Thymus (tissue), 11 donors: Measurements from ENCODE around the gene RBP5. TPM values are rescaled to one million over a fixed set of nuclear protein-coding genes. Genes with fewer than 3 reads are reported as not detected.

ENCODE experiments used
- DNase-seq, 9 donors: peaks; one replicate each; pipeline ENCODE4 v3.0.0-alpha.2; 2013; ENCODE audit warnings: low spot score in 9 of 9, low read depth in 6 of 9, missing footprints in 1 of 9
- H3K27ac ChIP-seq, 2 donors: one replicate each; pipeline ENCODE4 v1.5.1; 2013; ENCODE audit warnings: control low read depth in 1 of 2, low read depth in 1 of 2, low read length in 1 of 2, mild to moderate bottlenecking in 1 of 2, moderate library complexity in 1 of 2
- H3K27me3 ChIP-seq, 2 donors: one replicate each; pipeline ENCODE4 v1.5.1; 2013; ENCODE audit warnings: low read length in 1 of 2; ENCODE audit not compliant: control insufficient read depth in 2 of 2, insufficient read depth in 1 of 2
- H3K36me3 ChIP-seq, 2 donors: one replicate each; pipeline ENCODE4 v1.5.1; 2013; ENCODE audit warnings: low read length in 1 of 2, mild to moderate bottlenecking in 1 of 2, moderate library complexity in 1 of 2; ENCODE audit not compliant: control insufficient read depth in 2 of 2, insufficient read depth in 2 of 2
- H3K4me1 ChIP-seq, 2 donors: one replicate each; pipeline ENCODE4 v1.5.1; 2013; ENCODE audit warnings: low read length in 2 of 2; ENCODE audit not compliant: control insufficient read depth in 2 of 2, insufficient read depth in 2 of 2
- H3K4me3 ChIP-seq, 2 donors: one replicate each; pipeline ENCODE4 v1.5.1; 2013; ENCODE audit warnings: low read length in 2 of 2, control low read depth in 1 of 2, mild to moderate bottlenecking in 1 of 2
- H3K9me3 ChIP-seq, 2 donors: one replicate each; pipeline ENCODE4 v1.5.1; 2013; ENCODE audit warnings: low read length in 1 of 2, mild to moderate bottlenecking in 1 of 2; ENCODE audit not compliant: control insufficient read depth in 2 of 2, insufficient read depth in 1 of 2
- WGBS: extraction: QIAGEN DNeasy Blood & Tissue Kit; methylation state at CpG from one replicate; pipeline ENCODE4 v1.1.7; 2013; 5-methylcytosine and 5-hydroxymethylcytosine counted together
- polyA plus RNA-seq: library from polyadenylated mRNA; stranded (reverse); fragments of 200-250 nt; gene quantifications from one replicate; pipeline ENCODE4 v1.2.3, GENCODE V29; 2013
- total RNA-seq: library from RNA; stranded (reverse); fragments of 120-200 nt; gene quantifications from one replicate; pipeline ENCODE4 v1.2.4, GENCODE V29; 2013
- donor health status: healthy.

The RBP5 gene
- total and polyA plus RNA-seq, 2 donors, result 12.0 to 19.4 TPM

DNA sequence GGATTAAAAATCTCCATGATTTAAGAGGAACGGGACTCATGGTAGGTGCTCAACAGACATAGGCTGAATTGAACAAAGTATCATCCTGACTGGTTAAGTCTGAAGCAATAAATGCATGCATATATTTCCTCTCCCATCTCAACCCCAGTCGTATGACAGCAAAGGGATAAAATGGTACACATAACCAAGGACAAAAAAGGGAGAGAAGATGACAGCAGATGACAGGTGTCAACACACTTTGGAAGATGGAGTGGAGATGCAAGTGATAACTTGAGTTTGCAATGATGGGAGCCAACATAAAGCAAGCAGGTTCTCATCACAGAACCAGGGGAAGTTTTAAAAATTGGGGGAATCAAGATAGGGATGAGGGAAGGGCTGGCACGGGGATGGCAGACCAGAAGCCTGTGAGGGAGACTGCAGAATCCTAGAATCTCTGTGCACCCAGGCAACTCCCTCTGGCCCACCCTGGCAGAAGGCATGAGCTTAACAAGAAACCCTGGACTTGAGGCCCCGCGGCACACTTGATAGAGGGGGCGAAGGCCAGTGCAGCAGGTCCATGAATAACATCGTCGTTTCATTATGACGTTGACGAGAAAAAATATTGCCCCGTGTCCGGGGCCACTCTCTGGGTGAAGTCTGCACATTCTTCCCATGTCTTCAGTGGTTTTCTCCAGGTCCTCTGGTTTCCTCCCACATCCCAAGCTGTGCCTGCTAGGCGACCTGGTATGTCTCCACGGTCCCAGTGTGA, 24.7 kb downstream of the RBP5 start:
- 97% methylated on average over 14 of the region's 14 CpGs for WGBS
- Histone ChIP-seq H3K27me3 (no peaks in the 10 kb centered on the region), H3K4me1 (peaks cover 10 to 21% of the 10 kb centered on the region in 2 donors), H3K9me3 (no peaks in the 10 kb centered on the region), H3K36me3 (peaks cover 4 to 10% of the 10 kb centered on the region in 2 donors), H3K4me3 (no peak overlapping the region), H3K27ac (no peak overlapping the region)
- DNase-seq, result no peak

DNA sequence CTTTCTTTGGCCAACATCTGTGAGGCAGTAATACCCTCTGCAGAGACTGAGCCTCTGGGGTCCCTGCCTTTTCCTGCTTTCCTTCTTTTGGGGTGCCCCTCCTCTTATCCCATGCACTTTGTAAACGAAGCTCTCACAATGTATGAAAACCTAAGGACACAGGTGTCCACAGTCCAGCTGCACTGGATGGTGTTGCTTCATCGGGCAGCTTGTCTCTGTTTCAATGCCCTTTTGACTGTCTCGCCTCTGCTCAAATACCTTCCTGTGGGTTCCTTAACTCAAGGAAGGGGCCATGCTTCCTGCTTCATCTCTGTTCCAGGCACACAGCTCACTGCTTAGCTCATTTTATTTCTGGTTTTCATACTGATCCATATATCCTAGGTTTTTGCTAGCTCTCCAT, 26.1 kb downstream of the RBP5 start:
- WGBS, result 70% methylated on average over 3 of the region's 3 CpGs
- H3K27me3 ChIP-seq, result no peaks in the 10 kb centered on the region
- no peaks in the 10 kb centered on the region for H3K9me3 ChIP-seq
- H3K36me3 ChIP-seq, result peaks cover 4 to 10% of the 10 kb centered on the region in 2 donors
- DNase-seq, result no peak
- peaks cover 0 to 11% of the 10 kb centered on the region in 2 donors for H3K4me1 ChIP-seq
- no peak overlapping the region for H3K27ac ChIP-seq
- H3K4me3 ChIP-seq, result no peak overlapping the region

DNA sequence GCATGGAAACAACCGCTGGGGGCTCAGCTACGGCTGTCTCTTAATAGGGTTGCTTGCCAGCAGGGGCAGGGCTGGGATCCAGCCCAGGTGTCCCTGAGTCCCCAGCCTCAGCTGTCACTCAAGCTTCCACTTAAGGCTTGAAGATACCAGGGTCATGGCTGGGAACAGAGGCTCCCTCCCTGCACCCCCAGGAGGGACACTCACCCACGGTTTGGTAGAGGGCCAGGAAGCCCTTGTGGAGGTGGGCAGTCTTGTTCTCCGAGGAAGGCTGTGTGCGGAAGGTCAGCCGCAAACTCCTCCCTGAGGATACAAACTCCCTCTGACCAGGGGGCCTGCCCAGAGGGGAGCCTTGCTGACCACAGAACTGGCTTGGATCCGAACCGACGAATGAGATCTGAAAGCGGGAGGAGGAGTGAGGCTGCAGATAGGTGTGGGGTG, 27.0 kb downstream of the RBP5 start:
- 97% methylated on average over 10 of the region's 10 CpGs for WGBS
- DNase-seq, result no peak
- H3K27me3 ChIP-seq, result no peaks in the 10 kb centered on the region
- H3K4me1 ChIP-seq, result peaks cover 0 to 8% of the 10 kb centered on the region in 2 donors
- H3K9me3 ChIP-seq, result no peaks in the 10 kb centered on the region
- no peak overlapping the region for H3K4me3 ChIP-seq
- H3K36me3 ChIP-seq, result peaks cover 4 to 10% of the 10 kb centered on the region in 2 donors
- no peak overlapping the region for H3K27ac ChIP-seq

- 98% methylated on average over 4 of the region's 4 CpGs for WGBS
- no peaks in the 10 kb centered on the region for H3K27me3 ChIP-seq
- H3K4me1 ChIP-seq, result peaks cover 0 to 12% of the 10 kb centered on the region in 2 donors
- H3K9me3 ChIP-seq, result no peaks in the 10 kb centered on the region
- H3K4me3 ChIP-seq, result no peak overlapping the region
- no peak for DNase-seq
- no peak overlapping the region for H3K27ac ChIP-seq
- H3K36me3 ChIP-seq, result peaks cover 4 to 10% of the 10 kb centered on the region in 2 donors
Measured at GRCh38 chr12:7101047-7101693, 27.5 kb downstream of the RBP5 start.

GRCh38 chr12:7100239-7100638, 28.4 kb downstream of the RBP5 start:
- H3K27ac ChIP-seq, result no peak overlapping the region
- WGBS, result 98% methylated on average over 4 of the region's 4 CpGs
- no peak overlapping the region for H3K4me3 ChIP-seq
- peaks cover 4 to 10% of the 10 kb centered on the region in 2 donors for H3K36me3 ChIP-seq
- no peak for DNase-seq
- H3K9me3 ChIP-seq, result no peaks in the 10 kb centered on the region
- peaks cover 0 to 12% of the 10 kb centered on the region in 2 donors for H3K4me1 ChIP-seq
- H3K27me3 ChIP-seq, result no peaks in the 10 kb centered on the region

DNA sequence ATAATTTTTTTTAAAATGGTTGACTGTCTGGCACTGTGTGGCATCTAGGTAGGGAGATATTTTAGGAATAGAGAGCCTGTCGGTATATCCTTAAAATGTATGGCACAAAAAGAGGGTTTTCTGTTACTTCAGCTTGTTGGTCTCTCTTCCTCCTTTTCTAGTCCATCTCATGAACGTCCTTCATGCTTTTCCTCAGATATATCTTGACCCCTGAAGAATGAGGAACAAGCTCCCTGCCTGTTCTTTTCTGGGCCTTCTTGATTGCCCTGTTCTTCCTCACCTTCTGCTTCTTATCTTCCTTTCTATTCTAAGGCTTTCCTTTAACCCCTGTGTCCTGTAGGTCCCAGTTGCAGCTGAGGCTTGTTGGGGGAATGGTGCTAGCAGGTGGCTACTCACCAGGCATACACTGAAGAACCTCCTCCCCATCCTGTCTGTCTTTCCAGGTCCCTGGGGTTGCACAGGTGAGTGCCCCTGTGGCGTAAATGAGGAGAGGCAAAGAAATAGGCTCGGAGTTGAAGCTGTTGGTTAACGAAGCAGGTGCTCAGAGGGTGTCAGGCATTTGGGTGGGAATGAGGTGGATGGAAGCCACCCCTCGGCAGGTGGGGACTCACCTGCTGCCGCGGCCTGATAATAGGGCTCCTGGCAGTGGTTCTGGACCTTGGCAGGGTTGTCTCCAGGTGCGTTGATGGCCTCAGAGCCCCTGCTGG, 29.2 kb downstream of the RBP5 start:
- Histone ChIP-seq H3K27me3 (no peaks in the 10 kb centered on the region), H3K9me3 (no peaks in the 10 kb centered on the region), H3K36me3 (peaks cover 4 to 10% of the 10 kb centered on the region in 2 donors), H3K4me1 (peaks cover 0 to 12% of the 10 kb centered on the region in 2 donors), H3K4me3 (no peak overlapping the region), H3K27ac (no peak overlapping the region)
- 91% methylated on average over 9 of the region's 9 CpGs for WGBS
- DNase-seq, result no peak

- H3K4me3 ChIP-seq, result no peak overlapping the region
- no peak for DNase-seq
- H3K36me3 ChIP-seq, result peaks cover 0 to 10% of the 10 kb centered on the region in 2 donors
- H3K27ac ChIP-seq, result peak overlapping the region; percentile 1 to 56
- no peaks in the 10 kb centered on the region for H3K9me3 ChIP-seq
- H3K4me1 ChIP-seq, result peaks cover 0 to 10% of the 10 kb centered on the region in 2 donors
- WGBS, result 95% methylated on average over 19 of the region's 19 CpGs
- H3K27me3 ChIP-seq, result no peaks in the 10 kb centered on the region
Measured at GRCh38 chr12:7096979-7097378, 31.7 kb downstream of the RBP5 start.

GRCh38 chr12:7096006-7096932, 32.4 kb downstream of the RBP5 start:
- H3K9me3 ChIP-seq, result no peaks in the 10 kb centered on the region
- no peaks in the 10 kb centered on the region for H3K27me3 ChIP-seq
- H3K36me3 ChIP-seq, result peaks cover 0 to 6% of the 10 kb centered on the region in 2 donors
- no peak overlapping the region for H3K4me3 ChIP-seq
- peak overlapping the region in 1 of 2 donors; percentile 56 for H3K27ac ChIP-seq
- 90% methylated on average over 26 of the region's 26 CpGs for WGBS
- peaks cover 0 to 11% of the 10 kb centered on the region in 2 donors for H3K4me1 ChIP-seq
- no peak for DNase-seq
